Uterus (tissue), 4 donors: ENCODE measurements around the gene PRKCE. TPM values are rescaled to one million over a fixed set of nuclear protein-coding genes. Genes with fewer than 3 reads are reported as not detected.

ENCODE experiments used
- DNase-seq, 2 donors: peaks; one replicate each; pipeline ENCODE4 v3.0.0-alpha.2; 2019 to 2020
- H3K27ac ChIP-seq, 2 donors: fragments of 200-600 bp; sonication (generic); 1 replicate in 1 of 2; 2 replicates in 1 of 2; pipeline ENCODE4 v1.5.1; 2016 to 2018
- H3K27me3 ChIP-seq, 2 donors: fragments of 200-600 bp; sonication (generic); one replicate each; pipeline ENCODE4 v1.5.1; 2018 to 2019; ENCODE audit warnings: control low read depth in 1 of 2
- H3K36me3 ChIP-seq, 2 donors: fragments of 200-600 bp; sonication (generic); one replicate each; pipeline ENCODE4 v1.5.1; 2019; ENCODE audit warnings: control low read depth in 1 of 2
- H3K4me1 ChIP-seq, 2 donors: fragments of 200-600 bp; sonication (generic); one replicate each; pipeline ENCODE4 v1.5.1; 2018 to 2019; ENCODE audit warnings: control low read depth in 1 of 2
- H3K4me3 ChIP-seq, 2 donors: fragments of 200-600 bp; sonication (generic); 1 replicate in 1 of 2; 2 replicates in 1 of 2; pipeline ENCODE4 v1.5.1; 2018 to 2019; ENCODE audit warnings: mild to moderate bottlenecking in 1 of 2
- H3K9me3 ChIP-seq, 2 donors: fragments of 200-600 bp; sonication (generic); one replicate each; pipeline ENCODE4 v1.5.1; 2019; ENCODE audit warnings: control low read depth in 1 of 2
- CTCF ChIP-seq, 4 experiments: fragments of 200-600 bp in 2 of 4; fragments of 450-650 bp in 2 of 4; sonication (generic) in 2 of 4; IDR thresholded peaks; one replicate each; pipeline ENCODE4 v1.5.1; 2016 to 2019; ENCODE audit warnings: antibody characterized with exemption in 4 of 4, mild to moderate bottlenecking in 2 of 4, moderate library complexity in 1 of 4
- POLR2A ChIP-seq, 2 donors: fragments of 450-650 bp; IDR thresholded peaks; one replicate each; pipeline ENCODE4 v1.6.1; 2016; ENCODE audit warnings: antibody characterized with exemption in 2 of 2, mild to moderate bottlenecking in 1 of 2, moderate library complexity in 1 of 2
- intact Hi-C: fragments of 100-400 bp; cut with DNase I; formaldehyde crosslinking; loops from one replicate; pipeline ENCODE4 v1.15.1; 2023; ENCODE audit warnings: low total_unique reads
- total RNA-seq, 4 donors: library from RNA; depleted of rRNA in 3 of 4; stranded (reverse); fragments of >200 nt in 3 of 4; gene quantifications; one replicate each; pipeline versions ENCODE4 v1.1.0 to v1.2.4, GENCODE V29; 2014 to 2023
- donor health status: DM: yes; HTN: yes; CAD: no.

The PRKCE gene
- total RNA-seq, 4 donors from 2014 or later, result 3.8 to 47.6 (median 14.2) TPM

GRCh38 chr2:45938649-45939511, 287.4 kb downstream of the PRKCE start:
- TF ChIP-seq CTCF (IDR thresholded peaks at IDR 0.05), result no peak
- TF ChIP-seq POLR2A (IDR thresholded peaks at IDR 0.05), result no peak
- Histone ChIP-seq H3K9me3 (no peaks in the 10 kb centered on the region), H3K4me3 (no peak overlapping the region), H3K27ac (peak overlapping the region; percentile 29 to 77), H3K27me3 (no peaks in the 10 kb centered on the region), H3K36me3 (no peaks in the 10 kb centered on the region), H3K4me1 (no peaks in the 10 kb centered on the region)
- peak; percentile 81 to 84 for DNase-seq
- intact Hi-C loops, result loop anchor here (5.0 kb wide), 1 partner anchor 297 kb away; no protein-coding TSS in a partner anchor

- TF ChIP-seq CTCF (IDR thresholded peaks at IDR 0.05), result no peak
- no peak for TF ChIP-seq POLR2A (IDR thresholded peaks at IDR 0.05)
- Histone ChIP-seq H3K27ac (no peak overlapping the region), H3K36me3 (no peaks in the 10 kb centered on the region), H3K9me3 (no peaks in the 10 kb centered on the region), H3K4me1 (no peaks in the 10 kb centered on the region), H3K4me3 (no peak overlapping the region), H3K27me3 (no peaks in the 10 kb centered on the region)
- no peak for DNase-seq
- intact Hi-C loops, result no loop called here
These were observed 290.2 kb downstream of the PRKCE start for GRCh38 chr2:45941531-45942236.

GRCh38 chr2:45942237-45942738, 290.8 kb downstream of the PRKCE start:
- Histone ChIP-seq H3K27ac (no peak overlapping the region), H3K4me1 (no peaks in the 10 kb centered on the region), H3K9me3 (no peaks in the 10 kb centered on the region), H3K36me3 (no peaks in the 10 kb centered on the region), H3K4me3 (no peak overlapping the region), H3K27me3 (no peaks in the 10 kb centered on the region)
- DNase-seq, result no peak
- TF ChIP-seq CTCF (IDR thresholded peaks at IDR 0.05) (no peak), POLR2A (IDR thresholded peaks at IDR 0.05) (no peak)
- intact Hi-C loops, result no loop called here

- no peaks in the 10 kb centered on the region for H3K36me3 ChIP-seq
- no peak for DNase-seq
- H3K4me1 ChIP-seq, result no peaks in the 10 kb centered on the region
- H3K4me3 ChIP-seq, result no peak overlapping the region
- intact Hi-C loops, result no loop called here
- TF ChIP-seq CTCF (IDR thresholded peaks at IDR 0.05) (no peak), POLR2A (IDR thresholded peaks at IDR 0.05) (no peak)
- H3K27ac ChIP-seq, result no peak overlapping the region
- no peaks in the 10 kb centered on the region for H3K9me3 ChIP-seq
- H3K27me3 ChIP-seq, result no peaks in the 10 kb centered on the region
These were observed 292.0 kb downstream of the PRKCE start for GRCh38 chr2:45943219-45944044.
